ENCODE measurements around the gene PLPP6.

The PLPP6 gene

GRCh38 chr9:4700091-4700490 is 38.0 kb downstream of the PLPP6 start:
- DNase-seq (ENCODE audit: low read depth, low spot score): no peak

DNA sequence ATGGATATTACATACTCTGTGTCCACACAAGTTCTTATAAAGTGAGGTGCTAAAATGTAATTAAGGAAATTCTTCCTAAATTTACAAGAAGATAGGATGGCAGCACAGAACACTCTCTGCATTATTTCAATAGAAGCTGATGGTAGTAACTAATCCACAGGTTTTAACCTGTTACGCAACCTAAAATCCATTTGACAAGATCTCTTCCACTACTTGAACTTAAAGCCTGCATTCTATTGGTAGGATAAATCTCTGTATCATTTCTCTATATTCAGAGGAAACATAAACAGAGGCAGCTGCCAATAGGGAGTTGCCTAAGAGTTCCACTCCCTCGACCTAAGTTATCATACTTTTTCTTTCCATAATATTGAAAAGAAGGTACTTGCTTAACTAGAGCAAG is 38.8 kb downstream of the PLPP6 start:
- DNase-seq (ENCODE audit: low read depth, low spot score): no peak

DNA sequence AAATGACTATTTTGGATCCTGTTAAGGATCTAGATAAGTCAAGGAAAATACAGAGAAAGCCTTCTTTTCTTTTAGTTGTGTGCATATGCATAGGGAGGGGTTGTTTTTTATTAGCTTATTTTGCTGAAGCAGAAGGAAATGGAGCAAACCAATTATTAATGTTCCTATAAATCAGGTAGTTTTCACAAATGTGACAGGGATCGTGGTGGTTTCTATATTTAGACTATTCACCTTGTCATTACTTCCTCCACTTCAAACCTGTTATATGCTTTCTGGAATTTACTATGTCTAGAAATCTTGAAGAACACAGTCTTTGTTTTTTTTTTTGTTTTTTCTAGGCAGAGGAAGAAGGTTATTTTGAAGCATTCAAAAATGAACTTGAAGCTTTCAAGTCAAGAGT is 39.4 kb downstream of the PLPP6 start:
- no peak for DNase-seq (ENCODE audit: low read depth, low spot score)

GRCh38 chr9:4704129-4704528 is 42.0 kb downstream of the PLPP6 start:
- no peak for DNase-seq (ENCODE audit: low read depth, low spot score)

DNA sequence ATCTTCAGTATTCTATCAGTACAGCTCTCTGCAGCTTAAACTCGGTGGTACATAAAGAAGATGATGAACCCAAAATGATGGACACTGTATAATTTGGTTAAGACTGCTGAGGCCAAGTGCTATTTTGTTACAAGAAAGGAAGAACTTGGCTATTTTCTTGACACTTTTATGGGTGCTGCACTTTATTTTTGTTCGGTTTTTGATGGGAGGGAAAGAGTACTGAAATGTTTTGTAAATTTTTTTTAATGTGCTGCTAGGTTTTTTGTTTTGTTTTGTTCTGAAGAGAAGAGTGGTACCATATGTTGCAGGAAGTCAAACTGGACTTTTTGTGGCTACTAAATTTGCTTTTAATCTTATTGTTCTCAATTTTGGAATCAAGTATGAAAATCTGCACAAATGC is 43.9 kb downstream of the PLPP6 start:
- DNase-seq (ENCODE audit: low read depth, low spot score): no peak

- DNase-seq (ENCODE audit: low read depth, low spot score): no peak
Measured at GRCh38 chr9:4706971-4707622, 45.0 kb downstream of the PLPP6 start.

DNA sequence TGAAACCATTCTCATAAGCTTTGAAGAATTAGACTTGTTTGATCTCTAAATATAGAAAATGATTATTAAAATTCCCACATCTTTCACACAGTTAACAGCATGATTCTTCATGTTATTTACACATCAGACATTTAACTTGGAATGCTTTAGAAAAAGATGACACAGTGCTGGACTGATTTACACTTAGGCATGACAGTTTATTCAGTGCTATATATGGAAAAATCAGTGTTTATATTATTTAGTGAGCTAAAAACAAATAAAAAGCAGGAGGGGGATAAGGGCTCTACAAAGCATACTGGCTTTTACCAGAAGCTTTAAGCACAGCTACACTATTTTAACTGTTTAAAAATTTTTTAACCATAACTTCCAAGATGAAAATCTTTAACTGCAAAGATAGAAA is 47.3 kb downstream of the PLPP6 start:
- DNase-seq (ENCODE audit: low read depth, low spot score): no peak

GRCh38 chr9:4713849-4714248 is 51.8 kb downstream of the PLPP6 start:
- no peak for DNase-seq (ENCODE audit: low read depth, low spot score)

DNA sequence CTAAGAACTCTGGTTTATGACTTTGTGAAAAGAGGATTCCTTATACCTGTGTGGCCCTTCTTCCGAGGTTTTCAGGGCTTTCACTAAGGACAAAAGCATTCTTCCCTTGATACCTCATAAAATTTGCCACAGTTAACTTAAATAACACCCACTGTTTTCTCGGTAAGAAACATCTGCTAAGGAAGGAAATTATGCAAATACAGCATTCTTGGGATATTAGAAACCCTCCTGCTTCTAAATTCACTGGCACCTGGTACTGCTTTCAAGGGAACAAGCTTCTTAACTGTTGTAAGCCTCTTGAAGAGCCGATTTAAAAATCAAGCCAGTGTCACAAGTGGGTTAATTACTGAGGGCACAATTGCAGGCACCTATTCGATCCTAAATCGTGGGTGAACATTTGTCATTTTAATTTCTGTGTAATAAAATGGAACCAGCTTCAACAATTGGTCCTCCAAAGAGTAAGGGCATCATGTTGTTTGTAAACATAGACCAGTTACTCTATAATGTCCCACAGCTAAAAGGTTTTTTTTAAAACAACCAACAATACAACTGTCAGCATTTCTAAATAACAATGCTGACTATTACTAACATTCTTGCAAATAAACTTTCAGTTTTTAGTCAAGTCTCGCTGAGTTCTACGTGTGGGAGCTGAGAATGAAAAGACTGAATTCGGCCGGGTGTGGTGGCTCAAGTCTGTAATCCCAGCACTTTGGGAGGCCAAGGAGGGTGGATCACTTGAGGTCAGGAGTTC is 52.3 kb downstream of the PLPP6 start:
- DNase-seq (ENCODE audit: low read depth, low spot score): no peak

Data from smooth muscle cell of the brain vasculature (primary cell).